Parathyroid adenoma (tissue), 2 donors: ENCODE measurements around the gene SOX18.

Source experiments
- H2AFZ ChIP-seq: fragments of 300-600 bp; sonication (generic); one replicate; pipeline ENCODE4 v1.7.0; 2017; ENCODE audit warnings: antibody characterized with exemption, mild to moderate bottlenecking
- H3K27ac ChIP-seq: fragments of 300-600 bp; sonication (generic); one replicate; pipeline ENCODE4 v1.7.0; 2017
- H3K27me3 ChIP-seq: fragments of 300-600 bp; sonication (generic); one replicate; pipeline ENCODE4 v1.7.0; 2017; ENCODE audit warnings: low read length; ENCODE audit not compliant: control insufficient read depth, insufficient read depth
- H3K36me3 ChIP-seq: fragments of 300-600 bp; sonication (generic); one replicate; pipeline ENCODE4 v1.7.0; 2017; ENCODE audit warnings: low read length; ENCODE audit not compliant: control insufficient read depth, insufficient read depth
- H3K4me1 ChIP-seq: fragments of 300-600 bp; sonication (generic); one replicate; pipeline ENCODE4 v1.7.0; 2017; ENCODE audit warnings: control low read depth
- H3K4me2 ChIP-seq: fragments of 300-600 bp; sonication (generic); one replicate; pipeline ENCODE4 v1.7.0; 2017; ENCODE audit warnings: low read length
- H3K4me3 ChIP-seq: fragments of 300-600 bp; sonication (generic); one replicate; pipeline ENCODE4 v1.7.0; 2017; ENCODE audit warnings: low read depth, low read length
- H3K79me2 ChIP-seq: fragments of 300-600 bp; sonication (generic); one replicate; pipeline ENCODE4 v1.7.0; 2017; ENCODE audit warnings: control low read depth
- H3K9ac ChIP-seq: fragments of 300-600 bp; sonication (generic); one replicate; pipeline ENCODE4 v1.7.0; 2017; ENCODE audit warnings: mild to moderate bottlenecking
- H3K9me3 ChIP-seq: fragments of 300-600 bp; sonication (generic); one replicate; pipeline ENCODE4 v1.7.0; 2017; ENCODE audit warnings: low read length; ENCODE audit not compliant: control insufficient read depth
- TF ChIP-seq, protein P1 (sequence below): fragments of 300-600 bp; sonication (generic); IDR thresholded peaks from one replicate; pipeline ENCODE4 v1.7.0; 2017; ENCODE audit warnings: antibody characterized with exemption, mild to moderate bottlenecking
- donor health status: primary hyperparathyroidism.

Gene SOX18

DNA sequence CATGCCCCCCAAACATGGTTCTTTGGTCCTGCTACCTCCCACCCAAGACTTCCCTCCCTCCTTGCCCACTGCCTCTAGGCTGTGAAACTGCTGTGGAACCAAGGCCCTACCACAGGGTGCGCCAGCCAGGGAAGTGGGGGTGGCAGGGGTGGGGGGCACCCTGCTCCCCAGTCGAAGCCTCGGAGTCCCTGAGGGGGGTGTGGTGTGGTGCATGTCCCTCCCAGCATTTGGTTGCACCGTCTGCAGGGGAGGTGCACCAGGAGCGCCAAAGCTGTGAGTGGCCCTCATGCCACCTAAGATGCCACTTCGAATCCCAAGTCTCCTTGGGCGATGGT lies 28.1 kb upstream of the SOX18 start:
- TF ChIP-seq, protein P1, sequence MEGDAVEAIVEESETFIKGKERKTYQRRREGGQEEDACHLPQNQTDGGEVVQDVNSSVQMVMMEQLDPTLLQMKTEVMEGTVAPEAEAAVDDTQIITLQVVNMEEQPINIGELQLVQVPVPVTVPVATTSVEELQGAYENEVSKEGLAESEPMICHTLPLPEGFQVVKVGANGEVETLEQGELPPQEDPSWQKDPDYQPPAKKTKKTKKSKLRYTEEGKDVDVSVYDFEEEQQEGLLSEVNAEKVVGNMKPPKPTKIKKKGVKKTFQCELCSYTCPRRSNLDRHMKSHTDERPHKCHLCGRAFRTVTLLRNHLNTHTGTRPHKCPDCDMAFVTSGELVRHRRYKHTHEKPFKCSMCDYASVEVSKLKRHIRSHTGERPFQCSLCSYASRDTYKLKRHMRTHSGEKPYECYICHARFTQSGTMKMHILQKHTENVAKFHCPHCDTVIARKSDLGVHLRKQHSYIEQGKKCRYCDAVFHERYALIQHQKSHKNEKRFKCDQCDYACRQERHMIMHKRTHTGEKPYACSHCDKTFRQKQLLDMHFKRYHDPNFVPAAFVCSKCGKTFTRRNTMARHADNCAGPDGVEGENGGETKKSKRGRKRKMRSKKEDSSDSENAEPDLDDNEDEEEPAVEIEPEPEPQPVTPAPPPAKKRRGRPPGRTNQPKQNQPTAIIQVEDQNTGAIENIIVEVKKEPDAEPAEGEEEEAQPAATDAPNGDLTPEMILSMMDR, result no peak
- Histone ChIP-seq H3K4me1 (peaks cover 14% of the 10 kb centered on the region), H3K27me3 (no peaks in the 10 kb centered on the region), H2AFZ (no peak overlapping the region), H3K27ac (no peak overlapping the region), H3K4me3 (no peak overlapping the region), H3K4me2 (no peak overlapping the region), H3K9me3 (no peaks in the 10 kb centered on the region), H3K36me3 (no peaks in the 10 kb centered on the region), H3K79me2 (no peaks in the 10 kb centered on the region), H3K9ac (no peak overlapping the region)

DNA sequence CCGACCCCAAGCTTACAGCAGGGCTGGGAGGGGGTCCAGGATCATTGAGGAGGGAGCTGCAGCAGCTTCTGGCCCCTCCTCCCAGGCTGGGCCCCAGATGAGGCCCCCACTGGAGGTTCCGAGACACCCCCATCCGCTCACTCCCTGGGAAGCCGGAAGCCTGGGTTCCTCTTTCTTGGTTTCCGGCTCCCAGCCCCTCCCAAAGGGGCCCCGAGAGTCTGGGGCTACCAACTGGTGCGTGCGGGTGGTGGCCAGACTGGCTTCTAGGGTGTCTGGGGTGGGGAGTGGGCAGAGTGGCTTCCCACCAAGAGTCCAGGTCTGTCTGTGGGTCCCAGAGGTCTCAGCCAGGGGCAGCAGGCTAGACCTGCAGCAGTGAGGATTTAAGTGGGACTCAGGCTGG lies 27.7 kb upstream of the SOX18 start:
- no peak overlapping the region for H3K4me2 ChIP-seq
- H3K4me1 ChIP-seq, result peaks cover 10% of the 10 kb centered on the region
- H3K27me3 ChIP-seq, result no peaks in the 10 kb centered on the region
- no peaks in the 10 kb centered on the region for H3K9me3 ChIP-seq
- no peak overlapping the region for H2AFZ ChIP-seq
- no peaks in the 10 kb centered on the region for H3K79me2 ChIP-seq
- TF ChIP-seq, protein P1, result no peak
- no peak overlapping the region for H3K27ac ChIP-seq
- H3K36me3 ChIP-seq, result no peaks in the 10 kb centered on the region
- no peak overlapping the region for H3K9ac ChIP-seq
- no peak overlapping the region for H3K4me3 ChIP-seq

DNA sequence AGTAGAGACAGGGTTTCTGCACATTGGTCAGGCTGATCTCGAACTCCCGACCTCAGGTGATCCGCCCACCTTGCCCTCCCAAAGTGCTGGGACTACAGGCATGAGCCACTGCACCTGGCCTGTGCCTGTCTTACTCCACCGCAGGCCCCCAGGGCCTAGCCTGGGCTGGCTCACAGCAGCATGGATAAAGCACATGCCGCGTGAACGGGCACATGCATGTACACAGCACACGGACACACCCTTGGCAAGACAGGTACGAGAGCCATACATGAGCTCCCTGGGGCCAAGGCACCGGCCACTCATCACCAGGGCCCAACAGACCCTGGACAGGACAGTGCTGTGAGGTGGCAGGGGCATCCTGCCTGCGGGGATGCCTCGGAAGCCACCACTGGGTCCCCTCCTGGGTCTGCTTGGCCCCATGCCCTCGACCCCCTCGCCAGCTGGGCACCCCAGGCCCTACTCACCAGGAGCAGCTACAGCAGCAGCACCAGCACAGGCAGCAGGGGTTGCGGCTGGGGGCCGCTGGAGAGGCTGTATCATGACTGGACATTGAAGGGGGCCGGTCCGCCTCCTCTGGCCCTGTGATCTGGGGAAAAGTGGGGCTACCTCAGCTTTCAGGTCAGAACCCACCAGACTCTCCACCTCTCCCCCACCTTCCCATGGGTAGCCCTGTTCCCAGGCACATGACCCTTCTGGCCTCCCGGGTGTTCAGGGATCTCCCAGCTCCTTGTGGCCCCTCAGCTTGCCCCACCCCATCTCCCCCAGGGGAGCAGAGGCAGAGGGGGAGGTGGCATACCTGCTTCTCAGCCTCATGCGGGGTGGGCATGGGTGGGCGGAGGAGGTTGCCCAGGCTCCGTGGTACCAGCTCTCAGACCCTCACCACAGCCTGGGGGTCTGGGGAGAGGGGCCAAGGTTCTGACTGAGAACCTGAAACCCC lies 26.9 kb upstream of the SOX18 start:
- Histone ChIP-seq H3K4me2 (no peak overlapping the region), H2AFZ (no peak overlapping the region), H3K9ac (no peak overlapping the region), H3K9me3 (no peaks in the 10 kb centered on the region), H3K36me3 (no peaks in the 10 kb centered on the region), H3K4me1 (peaks cover 9% of the 10 kb centered on the region), H3K79me2 (no peaks in the 10 kb centered on the region), H3K27me3 (no peaks in the 10 kb centered on the region), H3K4me3 (no peak overlapping the region), H3K27ac (no peak overlapping the region)
- TF ChIP-seq, protein P1, result no peak

DNA sequence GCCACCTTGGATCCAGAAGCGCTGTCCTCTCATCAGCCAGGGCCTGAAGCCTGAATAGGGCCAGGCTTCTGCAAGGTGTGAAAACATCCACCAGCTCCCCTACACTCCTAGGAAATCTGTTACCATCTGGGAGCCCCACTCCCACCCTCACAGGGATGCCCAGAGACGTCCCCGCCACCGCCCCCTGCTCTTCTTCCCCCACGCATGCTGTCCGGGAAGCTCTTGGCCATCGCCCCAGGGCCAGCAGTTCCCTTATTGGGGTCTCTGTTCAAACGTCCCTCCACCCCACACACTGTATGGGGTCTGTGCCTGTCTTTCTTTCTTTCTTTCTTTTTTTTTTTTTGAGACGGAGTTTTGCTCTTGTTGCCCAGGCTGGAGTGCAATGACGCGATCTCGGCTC lies 26.1 kb upstream of the SOX18 start:
- no peaks in the 10 kb centered on the region for H3K36me3 ChIP-seq
- no peaks in the 10 kb centered on the region for H3K9me3 ChIP-seq
- H3K4me1 ChIP-seq, result peaks cover 9% of the 10 kb centered on the region
- H3K4me3 ChIP-seq, result no peak overlapping the region
- no peak overlapping the region for H2AFZ ChIP-seq
- H3K27ac ChIP-seq, result no peak overlapping the region
- H3K9ac ChIP-seq, result no peak overlapping the region
- TF ChIP-seq, protein P1, result no peak
- no peaks in the 10 kb centered on the region for H3K79me2 ChIP-seq
- H3K27me3 ChIP-seq, result no peaks in the 10 kb centered on the region
- no peak overlapping the region for H3K4me2 ChIP-seq

DNA sequence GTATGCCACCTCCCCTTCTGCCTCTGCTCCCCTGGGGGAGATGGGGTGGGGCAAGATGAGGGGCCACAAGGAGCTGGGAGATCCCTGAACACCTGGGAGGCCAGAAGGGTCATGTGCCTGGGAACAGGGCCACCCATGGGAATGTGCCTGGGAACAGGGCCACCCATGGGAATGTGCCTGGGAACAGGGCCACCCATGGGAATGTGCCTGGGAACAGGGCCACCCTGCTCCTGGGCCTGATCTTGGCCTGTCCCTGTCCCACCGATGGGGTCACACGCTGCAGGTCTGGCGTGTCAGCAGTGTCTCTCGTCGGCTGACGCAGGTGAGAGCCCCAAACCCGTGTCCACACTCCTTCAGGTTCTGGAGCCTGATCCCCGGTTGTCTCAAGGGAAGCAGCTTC lies 25.5 kb upstream of the SOX18 start:
- Histone ChIP-seq H3K79me2 (no peaks in the 10 kb centered on the region), H3K27ac (no peak overlapping the region)
- TF ChIP-seq, protein P1, result no peak

More for the DNA sequence above, 25.5 kb upstream of the SOX18 start:
- Histone ChIP-seq H3K9me3 (no peaks in the 10 kb centered on the region), H3K4me2 (no peak overlapping the region), H3K9ac (no peak overlapping the region), H2AFZ (no peak overlapping the region), H3K36me3 (no peaks in the 10 kb centered on the region), H3K27me3 (no peaks in the 10 kb centered on the region), H3K4me3 (no peak overlapping the region), H3K4me1 (peaks cover 9% of the 10 kb centered on the region)
